GM21717 (cell line): ENCODE results near the gene PPP1R2.
"Not testable (repeated sequence)": the region's sequence is repeated elsewhere in the genome, so short reads cannot be mapped to it uniquely, and the experiment has no call there.

ENCODE experiments used
- ATAC-seq: cut with Tn5 transposase; IDR thresholded peaks from one replicate; pipeline ENCODE4 v1.9.1; 2021; ENCODE audit warnings: mild to moderate bottlenecking, moderate library complexity; ENCODE audit not compliant: unreplicated experiment

Gene PPP1R2

DNA sequence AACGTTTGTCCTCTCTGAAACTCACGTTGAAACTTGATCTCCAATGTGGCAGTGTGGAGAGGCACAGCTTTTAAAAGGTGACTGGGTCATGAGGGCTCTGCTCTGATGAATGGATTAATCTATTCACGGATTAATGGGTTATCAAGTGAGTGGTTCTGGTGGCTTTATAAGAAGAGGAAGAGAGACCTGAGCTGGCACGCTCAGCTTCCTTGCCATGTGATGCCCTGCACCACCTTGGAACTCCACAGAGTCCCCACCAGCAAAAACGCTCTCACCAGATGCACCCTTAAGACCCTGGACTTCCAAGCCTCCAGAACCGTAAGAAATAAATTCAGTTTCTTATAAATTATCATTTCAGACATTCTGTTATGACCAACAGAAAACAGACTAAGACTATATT is 2.6 kb downstream of the PPP1R2 start:
- ATAC-seq: no peak

DNA sequence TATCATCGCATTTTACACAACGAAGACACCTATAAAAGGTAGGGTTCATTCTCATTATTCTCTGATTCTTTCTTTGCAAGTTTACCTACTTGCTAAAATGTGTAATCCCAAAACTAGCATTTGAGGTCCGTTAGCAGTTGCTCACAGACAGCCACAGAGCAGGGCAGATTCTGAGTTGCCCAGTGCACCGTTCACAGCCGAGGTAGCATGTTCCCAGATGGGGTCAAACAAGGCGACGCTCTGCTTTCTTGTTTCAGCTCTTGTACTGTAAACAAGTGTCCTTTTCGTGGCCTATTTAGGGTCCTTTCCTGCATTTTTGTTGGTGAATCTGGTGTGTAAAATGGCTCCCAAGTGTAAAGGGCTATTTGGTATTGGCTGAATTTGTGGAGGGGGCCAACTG is 3.1 kb downstream of the PPP1R2 start:
- ATAC-seq: no peak

DNA sequence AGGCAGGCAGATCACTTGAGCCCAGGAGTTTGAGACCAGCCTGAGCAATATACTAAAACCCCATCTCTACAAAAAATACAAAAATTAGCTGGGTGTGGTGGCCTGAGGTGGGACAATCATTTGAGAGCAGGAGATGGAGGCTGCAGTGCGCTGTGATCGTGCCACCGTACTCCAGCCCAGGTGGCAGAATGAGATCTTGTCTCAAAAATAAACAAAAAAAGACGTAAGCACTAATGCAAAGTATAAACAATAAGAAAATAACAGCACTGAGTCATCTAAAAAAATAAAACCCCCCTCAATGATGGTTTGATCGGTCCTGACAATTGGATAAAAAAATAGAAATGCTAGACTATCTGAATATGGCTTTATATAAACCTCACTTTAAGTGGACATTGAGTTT is 3.6 kb downstream of the PPP1R2 start:
- no peak for ATAC-seq

DNA sequence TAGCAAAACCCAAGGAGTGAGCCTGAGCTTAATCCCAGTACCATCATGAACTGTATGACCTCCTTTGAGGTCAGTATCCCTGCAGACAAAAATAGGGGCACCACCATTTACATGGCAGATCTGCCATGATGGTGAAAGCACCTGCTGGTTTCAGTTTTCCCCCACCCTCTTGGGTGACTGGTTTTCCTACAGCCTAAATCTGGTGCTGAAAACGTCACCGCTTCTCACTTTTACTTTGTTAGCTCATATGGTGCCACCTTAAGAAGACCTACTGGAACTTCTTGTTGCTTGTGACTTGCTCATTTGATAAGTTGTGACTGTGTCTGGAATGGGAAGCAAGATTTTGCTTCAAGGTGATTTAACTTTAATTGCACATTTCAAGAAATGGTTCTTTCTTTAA is 5.1 kb downstream of the PPP1R2 start:
- peak; percentile 52 for ATAC-seq

DNA sequence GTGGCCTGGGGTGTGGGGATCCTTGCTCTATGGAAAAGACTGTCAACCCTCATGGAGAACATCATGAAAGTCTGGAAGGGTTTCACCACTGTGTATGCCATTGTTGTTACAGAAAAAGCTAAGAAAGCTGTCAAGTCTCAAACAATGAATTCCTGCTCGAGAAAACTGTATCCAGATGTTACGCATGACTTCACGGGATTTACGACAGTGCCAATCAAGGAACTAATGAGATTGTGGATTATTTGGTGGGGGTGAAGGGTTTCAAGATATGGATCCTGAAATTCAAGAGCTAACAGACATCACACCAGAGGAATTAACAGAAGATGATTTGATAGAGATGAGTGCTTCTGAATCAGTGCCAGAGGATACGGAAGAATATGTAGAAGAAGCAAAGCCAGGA is 7.8 kb downstream of the PPP1R2 start:
- no peak for ATAC-seq

DNA sequence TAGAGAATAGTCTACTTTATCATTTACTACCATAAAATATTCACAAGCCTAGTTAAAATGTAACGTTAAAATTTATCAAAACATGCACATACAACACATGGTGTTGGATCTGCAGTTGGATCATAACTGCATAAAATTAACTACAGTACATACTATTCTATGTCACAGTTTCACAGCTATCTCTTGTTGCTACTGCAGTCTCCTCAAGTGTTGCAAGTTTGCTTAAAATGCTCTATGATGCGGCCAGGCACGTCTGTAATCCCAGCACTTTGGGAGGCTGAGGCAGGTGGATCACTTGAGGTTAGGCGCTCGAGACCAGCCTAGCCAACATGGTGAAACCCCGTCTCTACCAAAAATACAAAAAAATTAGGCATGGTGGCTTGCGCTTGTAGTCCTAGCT is 10.3 kb downstream of the PPP1R2 start:
- ATAC-seq: no peak

DNA sequence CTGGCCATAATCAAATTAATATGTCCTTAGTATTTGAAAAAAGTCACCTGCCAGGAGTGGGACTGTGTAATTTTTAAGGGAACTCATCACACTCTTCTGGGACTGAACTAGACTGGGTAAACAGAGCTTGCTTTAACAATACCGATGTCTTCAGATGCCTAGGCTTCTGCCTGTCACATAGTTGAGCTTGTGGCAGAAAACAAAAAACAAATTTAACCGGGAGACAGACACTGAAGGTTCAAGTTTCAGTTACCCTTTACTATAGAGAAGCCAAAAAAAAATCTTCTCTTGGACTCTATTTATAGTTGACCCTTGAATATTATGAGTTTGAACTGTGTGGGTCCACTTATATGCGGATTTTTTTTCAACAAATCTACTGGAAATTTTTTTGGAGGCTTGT is 10.8 kb downstream of the PPP1R2 start:
- ATAC-seq: no peak

DNA sequence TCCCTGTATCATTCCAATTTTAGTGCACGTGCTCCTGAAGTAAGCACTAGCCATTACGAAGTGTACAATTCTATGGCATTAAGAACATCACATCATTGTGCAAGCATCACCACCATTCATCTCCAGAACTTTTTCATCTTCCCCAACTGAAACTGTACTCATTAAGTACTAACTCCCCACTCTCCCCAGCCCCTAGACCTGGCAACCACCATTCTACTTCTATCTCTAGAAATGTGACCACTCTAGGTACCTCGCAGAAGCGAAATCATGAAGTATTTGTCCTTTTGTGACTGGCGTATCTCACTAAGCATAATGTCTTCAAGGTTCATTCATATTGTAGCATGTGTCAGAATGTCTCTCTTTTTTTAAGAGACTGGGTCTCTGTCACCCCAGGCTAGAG is 11.4 kb downstream of the PPP1R2 start:
- no peak for ATAC-seq

DNA sequence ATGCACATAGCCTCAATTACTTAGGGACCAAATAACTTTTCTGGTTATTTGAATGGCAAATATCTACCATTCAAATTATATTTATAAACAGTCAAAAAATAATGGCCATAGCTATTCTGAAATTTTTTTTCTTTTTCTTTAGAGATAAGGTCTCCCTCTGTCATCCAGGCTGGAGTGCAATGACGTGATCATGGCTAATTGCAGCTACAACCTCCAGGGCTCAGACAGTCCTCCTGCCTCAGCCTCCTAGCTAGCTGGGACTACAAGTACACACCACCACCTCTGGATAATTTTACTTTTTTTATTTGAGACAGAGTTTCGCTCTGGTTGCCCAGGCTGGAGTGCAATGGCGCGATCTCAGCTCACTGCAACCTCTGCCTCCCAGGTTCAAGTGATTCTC is 16.6 kb downstream of the PPP1R2 start:
- no peak for ATAC-seq

DNA sequence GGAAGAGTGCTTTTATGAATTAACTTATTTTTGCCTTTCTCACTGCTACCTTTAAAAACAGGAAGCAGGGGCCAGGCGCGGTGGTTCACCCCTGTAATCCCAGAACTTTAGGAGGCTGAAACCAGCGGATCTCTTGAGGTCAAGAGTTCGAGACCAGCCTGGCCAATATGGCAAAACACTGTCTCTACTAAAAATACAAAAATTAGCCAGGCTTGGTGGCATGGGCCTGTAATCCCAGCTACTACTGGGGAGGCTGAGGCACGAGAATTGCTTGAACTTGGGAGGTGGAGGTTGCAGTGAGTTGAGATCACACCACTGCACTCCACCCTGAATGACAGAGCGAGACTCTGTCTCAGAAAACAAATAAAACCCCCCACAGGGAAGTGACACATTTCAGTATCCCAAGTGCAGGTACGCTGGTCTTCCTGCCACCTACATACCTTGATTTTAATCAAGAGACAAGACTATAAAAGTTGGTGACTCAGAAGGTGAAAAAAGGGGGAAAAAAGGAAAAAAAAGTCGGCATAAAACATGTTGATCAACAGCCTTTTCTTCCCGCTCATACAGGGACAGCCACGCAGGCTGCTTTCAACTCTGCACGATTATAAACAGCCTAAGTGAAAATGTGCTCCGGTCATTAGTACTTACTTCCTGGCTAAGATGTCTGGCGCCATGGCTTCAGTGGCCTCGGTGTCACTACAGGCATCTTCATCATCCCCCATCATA is 18.8 kb downstream of the PPP1R2 start:
- ATAC-seq: no peak

DNA sequence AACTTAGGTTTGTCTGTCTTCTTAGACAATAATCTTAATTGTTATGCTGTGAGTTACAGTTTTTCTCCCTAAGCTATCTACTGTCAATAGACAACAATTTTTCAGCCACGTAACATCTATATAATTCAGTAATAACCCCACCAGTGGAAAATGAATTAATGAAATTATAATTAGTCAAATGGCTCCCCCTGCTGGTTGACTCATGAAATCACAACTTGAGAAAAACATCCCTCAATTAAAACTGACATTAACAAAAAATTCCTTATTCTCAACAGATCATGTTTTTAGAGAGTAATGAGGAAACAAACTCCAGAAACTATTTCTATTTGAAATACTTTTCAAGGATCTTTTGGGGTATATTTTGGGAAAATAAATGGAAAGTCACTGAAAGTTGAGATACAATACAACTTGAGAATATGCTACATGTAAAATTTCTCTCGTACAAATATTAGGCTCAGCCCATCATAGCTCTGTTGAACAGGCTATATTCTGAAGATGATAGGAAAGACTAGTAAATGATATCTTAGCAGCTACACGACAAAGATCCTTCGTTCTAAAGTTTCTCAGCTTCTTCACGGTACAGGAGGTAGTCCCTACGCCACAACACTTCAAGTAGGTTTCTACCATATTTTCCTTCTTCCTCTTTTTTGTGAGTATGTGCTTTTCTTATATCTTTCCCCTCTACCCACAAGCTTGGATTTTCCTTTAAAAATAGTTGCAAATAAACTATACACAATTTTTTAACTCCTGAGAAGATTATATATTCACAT is 20.7 kb downstream of the PPP1R2 start:
- no peak for ATAC-seq

DNA sequence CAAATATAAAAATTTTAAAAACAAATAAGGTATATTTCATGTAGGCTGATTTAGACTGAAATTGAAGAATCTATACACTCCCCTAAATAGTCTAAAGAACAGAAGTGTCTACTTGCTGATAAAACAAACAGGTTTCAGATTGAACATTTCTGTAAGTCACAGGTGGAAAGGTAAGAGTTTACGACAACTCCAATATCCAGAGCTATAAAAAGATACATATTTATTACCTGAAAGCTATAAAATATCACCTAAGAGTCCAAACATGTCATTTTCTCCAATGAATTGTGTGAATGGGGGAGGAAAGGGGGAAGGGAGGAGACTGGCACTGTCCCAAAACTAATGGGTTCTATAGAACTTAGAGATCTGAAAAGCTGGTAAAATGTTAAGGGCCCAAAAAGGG is 26.1 kb downstream of the PPP1R2 start:
- ATAC-seq: no peak

DNA sequence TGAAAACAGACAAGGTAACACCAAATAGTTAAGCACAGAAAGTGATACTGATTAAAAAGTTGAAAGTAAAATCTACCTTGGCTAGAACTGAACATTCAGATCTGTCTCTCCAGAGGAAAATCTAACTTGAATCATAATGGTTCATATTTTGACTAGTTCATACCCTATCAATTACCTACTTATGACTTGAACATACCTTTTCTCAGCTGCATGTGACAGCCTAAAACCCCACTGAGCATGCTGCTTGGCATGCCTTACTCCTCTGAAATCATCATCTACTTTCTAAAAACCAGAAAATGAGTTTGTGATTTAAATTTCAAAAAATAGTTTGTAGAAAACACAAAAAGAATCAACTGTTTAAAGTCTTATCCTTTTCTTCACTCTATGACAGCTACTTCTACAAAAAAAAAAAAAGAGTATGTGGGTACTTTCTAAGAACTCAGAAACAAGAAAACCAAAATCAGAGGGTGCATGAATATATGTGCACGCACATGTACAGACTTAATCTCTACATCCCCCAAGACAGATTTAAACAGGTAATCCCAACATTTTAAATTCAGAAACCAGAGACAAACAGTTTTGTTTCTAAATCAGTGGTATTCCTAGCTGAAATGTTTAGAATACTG is 28.4 kb downstream of the PPP1R2 start:
- ATAC-seq: not testable (repeated sequence)

DNA sequence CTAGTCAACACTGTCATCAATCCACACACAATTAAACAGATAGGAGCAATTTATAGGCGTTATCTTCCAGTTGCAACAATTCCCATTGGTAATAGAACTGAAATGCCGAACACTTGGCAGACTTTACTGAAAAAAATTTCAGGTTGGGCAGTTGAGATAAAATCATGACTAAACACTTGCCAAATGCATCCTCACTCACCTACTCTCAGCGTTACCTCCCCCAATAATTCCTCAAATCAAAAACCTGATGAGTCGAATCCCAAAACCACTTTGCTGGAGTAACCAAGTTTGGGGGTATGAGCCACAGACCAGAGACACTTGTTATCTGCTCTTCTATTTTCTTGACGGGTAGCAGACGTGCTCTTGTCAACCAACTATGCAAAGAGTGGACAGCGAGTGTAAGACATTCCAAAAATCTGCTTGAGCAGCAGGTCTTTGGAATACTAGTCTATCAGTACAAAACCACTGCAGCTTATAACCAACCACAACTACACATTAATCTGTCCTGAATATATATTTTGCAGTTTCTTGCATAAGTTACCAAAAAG is 30.3 kb downstream of the PPP1R2 start:
- ATAC-seq: no peak

DNA sequence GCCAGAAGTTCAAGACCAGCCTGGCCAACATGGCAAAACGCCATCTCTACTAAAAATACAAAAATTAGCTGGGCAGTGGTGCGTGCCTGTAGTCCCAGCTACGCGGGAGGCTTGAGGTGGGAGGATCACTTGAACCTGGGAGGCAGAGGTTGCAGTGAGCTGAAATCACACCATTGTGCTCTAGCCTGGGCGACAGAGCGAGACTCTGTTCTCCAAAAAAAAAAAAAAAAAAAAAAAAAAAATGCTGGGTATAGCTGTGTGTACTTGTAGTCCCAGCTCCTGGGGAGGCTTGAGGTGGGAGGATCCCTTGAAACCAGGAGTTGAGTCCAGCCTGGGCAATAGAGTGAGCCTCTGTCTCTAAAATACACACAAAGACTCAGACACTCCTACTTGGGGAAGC is 32.0 kb downstream of the PPP1R2 start:
- no peak for ATAC-seq

DNA sequence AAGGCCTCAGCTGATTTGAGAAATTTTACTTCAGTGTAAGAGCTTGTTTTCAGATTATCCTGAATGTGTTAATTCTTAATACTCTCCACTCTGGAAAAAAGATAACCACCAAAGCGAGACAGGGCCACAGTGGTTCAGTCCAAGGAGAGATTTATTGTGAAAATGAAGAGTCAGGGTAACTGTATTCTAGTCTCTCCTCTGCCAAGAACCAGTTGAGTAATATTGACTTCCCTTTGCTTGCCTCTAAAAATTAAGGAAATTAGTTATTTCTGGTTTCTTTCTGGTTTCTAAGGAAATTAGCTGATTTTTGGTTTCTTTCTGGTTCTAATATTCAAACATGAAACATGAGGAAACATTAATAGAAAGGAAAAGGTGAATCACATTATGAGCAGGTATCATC is 34.9 kb downstream of the PPP1R2 start:
- ATAC-seq: no peak

DNA sequence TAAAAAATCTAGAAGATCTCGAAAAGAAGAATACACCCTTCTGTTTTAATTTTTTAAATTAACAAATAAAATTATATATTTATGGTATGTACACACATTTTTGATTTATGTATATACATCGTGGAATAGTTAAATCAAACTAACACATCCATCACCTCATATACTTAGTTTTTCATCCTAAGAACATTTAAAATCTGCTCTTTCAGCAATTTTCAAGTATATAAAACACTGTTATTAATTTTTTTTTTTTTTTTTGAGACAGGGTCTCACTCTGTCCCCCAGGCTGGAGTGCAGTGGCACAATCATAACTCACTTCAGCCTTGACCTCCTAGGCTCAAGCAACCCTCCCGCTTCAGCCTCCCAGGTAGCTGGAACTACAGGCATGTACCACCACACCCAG is 67.5 kb downstream of the PPP1R2 start:
- no peak for ATAC-seq

DNA sequence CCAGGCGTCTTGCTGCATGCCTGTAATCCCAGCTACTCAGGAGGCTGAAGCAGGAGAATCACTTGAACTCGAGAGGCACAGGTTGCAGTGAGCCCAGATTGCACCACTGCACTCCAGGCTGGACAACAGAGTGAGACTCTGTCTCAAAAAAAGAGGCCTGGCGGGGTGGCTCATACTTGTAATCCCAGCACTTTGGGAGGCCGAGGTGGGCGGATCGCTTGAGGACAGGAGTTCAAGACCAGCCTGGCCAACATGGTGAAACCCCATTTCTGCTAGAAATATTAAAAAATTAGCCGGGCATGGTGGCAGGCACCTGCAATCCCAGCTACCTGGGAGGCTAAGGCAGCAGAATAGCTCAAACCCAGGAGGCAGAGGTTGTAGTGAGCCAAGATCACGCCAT is 68.0 kb downstream of the PPP1R2 start:
- not testable (repeated sequence) for ATAC-seq

DNA sequence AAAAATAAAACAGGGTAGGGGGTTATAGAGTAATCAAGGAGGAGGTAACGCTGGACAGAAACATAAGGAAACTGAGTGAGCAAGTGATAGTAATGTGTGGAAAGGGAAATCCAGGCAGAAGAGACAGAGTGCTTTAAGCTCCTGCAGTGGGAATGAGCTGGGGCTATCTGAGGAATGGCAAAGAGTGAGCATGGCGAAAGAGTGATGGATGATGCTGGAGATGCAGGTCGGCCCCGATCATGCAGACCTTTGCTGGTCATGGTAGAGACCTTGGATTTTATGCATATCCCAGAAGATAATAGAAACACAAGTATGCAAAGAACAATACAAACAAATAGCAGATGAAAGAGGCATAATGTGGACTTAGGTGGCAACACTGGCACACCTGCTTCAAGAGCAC is 74.3 kb downstream of the PPP1R2 start:
- ATAC-seq: no peak

DNA sequence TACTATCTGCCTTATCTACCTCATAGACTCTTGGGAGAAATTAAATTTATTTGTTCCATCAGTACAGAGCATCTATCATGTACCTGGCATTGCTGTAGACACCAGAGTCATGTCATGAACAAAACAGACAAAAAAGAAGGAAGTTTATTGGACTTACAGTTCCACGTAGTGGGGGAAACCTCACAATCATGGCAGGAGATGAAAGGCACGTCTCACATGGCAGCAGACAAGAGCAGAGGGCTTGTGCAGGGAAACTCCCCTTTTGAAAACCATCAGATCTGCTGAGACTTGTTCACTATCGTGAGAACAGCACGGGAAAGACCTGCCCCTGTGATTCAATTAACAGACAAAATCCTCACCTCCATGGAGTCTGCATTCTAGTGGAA is 74.7 kb downstream of the PPP1R2 start:
- no peak for ATAC-seq

DNA sequence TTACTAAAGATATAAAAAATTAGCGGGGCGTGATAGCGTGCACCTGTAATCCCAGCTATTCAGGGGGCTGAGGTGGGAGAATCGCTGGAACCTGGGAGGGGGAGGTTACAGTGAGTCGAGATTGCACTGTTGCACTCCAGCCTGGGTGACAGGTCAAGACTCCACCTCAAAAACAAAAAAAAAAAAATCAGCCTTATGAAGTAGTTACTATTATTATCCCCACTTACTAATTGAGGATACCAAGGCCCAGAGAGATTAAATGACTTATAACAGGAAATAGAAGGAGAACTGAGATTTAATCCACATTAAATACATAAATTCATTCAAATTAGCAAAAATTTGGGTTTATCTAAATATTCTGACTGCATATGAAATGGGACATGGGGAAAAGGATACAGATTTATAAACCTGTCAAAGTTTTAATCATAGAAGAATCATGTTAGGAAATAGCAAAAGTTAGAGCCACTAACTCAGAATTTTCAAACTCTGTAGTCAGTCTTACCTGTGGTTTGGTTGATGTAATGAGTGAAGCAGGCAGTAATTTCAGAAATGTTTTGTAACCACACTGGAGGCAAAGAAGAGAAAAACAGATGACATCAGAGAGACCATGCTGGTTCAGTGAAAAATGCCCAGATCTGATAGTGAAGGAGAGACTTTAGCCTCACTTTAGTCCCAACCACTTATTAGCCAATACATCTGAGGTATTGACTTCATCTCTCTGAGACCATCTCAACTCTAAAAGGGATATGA is 75.3 kb downstream of the PPP1R2 start:
- ATAC-seq: no peak
